Activated CD8-positive, alpha-beta memory T cell treated with anti-CD3 and anti-CD28 coated beads for 36 hours (primary cell): ENCODE results near the gene ARRB1. TPM values are rescaled to one million over a fixed set of nuclear protein-coding genes. Genes with fewer than 3 reads are reported as not detected.
"Not testable (repeated sequence)": the region's sequence is repeated elsewhere in the genome, so short reads cannot be mapped to it uniquely, and the experiment has no call there.

Experiments used
- CTCF ChIA-PET: fragments of 350-600 bp; sonication (Branson Sonifier 250); formaldehyde crosslinking; loops from one replicate; lab custom pipeline; 2021; ENCODE audit warnings: antibody characterized with exemption; lab: Charles Lee
- POLR2A ChIA-PET: fragments of 350-600 bp; sonication (Branson Sonifier 250); formaldehyde crosslinking; loops from one replicate; lab custom pipeline; 2021; ENCODE audit warnings: antibody characterized with exemption; lab: Charles Lee
- total RNA-seq, 2 experiments: library from RNA; stranded (reverse); gene quantifications; one replicate each; pipeline ENCODE4 v1.2.3, GENCODE V29; 2021

Gene ARRB1
- total RNA-seq, 2 experiments from 2014 or later: 10.3 to 13.0 TPM

- POLR2A ChIA-PET: no interaction called here
- CTCF ChIA-PET: interaction anchor here (1.0 kb wide), 1 partner anchor 72 kb away, joined by 3 read pairs; no protein-coding TSS in a partner anchor
These were observed 37.8 kb downstream of the ARRB1 start for GRCh38 chr11:75313513-75314272.

- CTCF ChIA-PET: no interaction called here
- POLR2A ChIA-PET: no interaction called here
These were observed 39.1 kb downstream of the ARRB1 start for GRCh38 chr11:75312346-75312745.

GRCh38 chr11:75311858-75312288 is 39.6 kb downstream of the ARRB1 start:
- CTCF ChIA-PET: interaction anchor here (1.7 kb wide), 1 partner anchor 30 kb away, joined by 4 read pairs; no protein-coding TSS in a partner anchor

GRCh38 chr11:75308986-75309385 is 42.5 kb downstream of the ARRB1 start:
- POLR2A ChIA-PET: no interaction called here
- CTCF ChIA-PET: no interaction called here

More at GRCh38 chr11:75311858-75312288, 39.6 kb downstream of the ARRB1 start:
- POLR2A ChIA-PET: no interaction called here

DNA sequence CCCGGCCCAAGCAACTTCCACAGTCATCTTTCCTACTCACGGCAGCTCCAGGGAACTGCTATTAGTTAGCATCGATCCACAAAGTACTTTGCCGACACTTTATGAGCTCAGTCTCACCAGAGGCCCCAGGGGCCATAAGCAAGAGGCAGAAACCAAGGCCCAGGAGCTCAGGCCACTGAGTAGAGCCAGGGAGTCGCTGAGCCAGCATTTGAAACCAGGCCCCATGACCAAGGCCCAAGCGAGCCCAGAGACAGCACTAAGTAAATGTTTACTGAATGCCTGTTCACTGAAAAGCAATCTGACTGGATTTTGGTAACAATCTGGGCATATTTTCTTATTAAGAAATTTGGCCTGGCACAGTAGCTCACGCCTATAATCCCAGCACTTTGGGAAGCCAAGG is 43.3 kb downstream of the ARRB1 start:
- ChIA-PET CTCF (interaction anchor here (1.0 kb wide), 1 partner anchor 76 kb away, joined by 5 read pairs; no protein-coding TSS in a partner anchor), POLR2A (no interaction called here)

DNA sequence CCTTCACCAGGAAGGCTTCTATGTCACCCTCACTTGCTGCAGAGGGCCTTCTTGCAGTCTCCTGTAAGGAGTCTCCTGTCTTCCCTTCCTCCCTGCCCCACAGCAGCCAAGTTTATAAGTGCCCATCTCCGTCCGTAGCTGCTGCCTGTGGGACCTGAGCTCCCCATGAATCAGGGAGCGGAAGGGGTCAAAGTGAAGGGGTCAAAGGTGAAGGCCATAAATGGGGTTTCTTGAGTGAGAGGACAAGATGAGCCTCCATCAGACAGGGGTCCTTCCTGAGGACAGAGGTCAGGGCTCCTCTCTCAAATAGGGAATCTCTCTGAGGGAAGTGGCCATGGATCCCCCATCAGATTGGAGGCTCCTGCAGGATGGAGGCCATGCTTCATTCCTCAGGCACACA is 44.4 kb downstream of the ARRB1 start:
- CTCF ChIA-PET: interaction anchor here (1.1 kb wide), 1 partner anchor 26 kb away, joined by 3 read pairs; no protein-coding TSS in a partner anchor
- POLR2A ChIA-PET: no interaction called here

- POLR2A ChIA-PET: no interaction called here
- CTCF ChIA-PET: interaction anchor here (1.1 kb wide), 1 partner anchor 26 kb away, joined by 3 read pairs; no protein-coding TSS in a partner anchor
These were observed 44.9 kb downstream of the ARRB1 start for GRCh38 chr11:75306529-75306928.

- CTCF ChIA-PET: no interaction called here
- POLR2A ChIA-PET: no interaction called here
These were observed 45.5 kb downstream of the ARRB1 start for GRCh38 chr11:75305993-75306392.

DNA sequence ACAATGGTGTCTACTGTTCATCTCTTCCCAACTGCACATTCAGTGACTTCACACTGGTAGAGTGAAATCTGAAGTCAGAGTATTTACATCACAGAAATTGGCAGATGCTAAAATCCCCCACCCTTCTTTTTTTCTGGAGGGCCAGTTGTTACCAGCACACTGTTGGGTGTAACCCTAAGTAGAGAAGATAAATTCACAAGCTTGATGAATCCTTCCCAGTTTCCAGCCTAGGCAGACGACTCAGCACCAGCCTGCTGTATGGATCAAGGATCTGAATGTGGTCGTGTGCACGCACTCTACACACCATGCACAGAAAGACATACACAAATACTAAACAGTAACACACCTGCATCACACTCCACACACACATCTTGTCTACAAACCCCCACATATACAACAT is 46.0 kb downstream of the ARRB1 start:
- POLR2A ChIA-PET: no interaction called here
- CTCF ChIA-PET: no interaction called here

DNA sequence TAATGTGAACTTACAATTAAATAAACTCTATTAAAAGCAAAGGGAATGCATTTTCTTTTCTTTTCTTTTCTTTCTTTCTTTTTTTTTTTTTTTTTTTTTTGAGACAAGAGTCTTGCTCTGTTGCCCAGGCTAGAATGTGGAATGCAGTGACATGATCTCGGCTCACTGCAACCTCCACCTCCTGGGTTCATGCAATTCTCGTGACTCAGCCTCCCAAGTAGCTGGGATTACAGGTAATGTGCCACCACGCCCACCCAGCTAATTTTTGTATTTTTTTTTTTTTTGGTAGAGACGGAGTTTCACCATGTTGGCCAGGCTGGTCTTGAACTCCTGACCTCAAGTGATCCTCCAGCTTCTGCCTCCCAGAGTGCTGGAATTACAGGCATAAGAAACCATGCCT is 46.5 kb downstream of the ARRB1 start:
- CTCF ChIA-PET, POLR2A ChIA-PET: not testable (repeated sequence)

DNA sequence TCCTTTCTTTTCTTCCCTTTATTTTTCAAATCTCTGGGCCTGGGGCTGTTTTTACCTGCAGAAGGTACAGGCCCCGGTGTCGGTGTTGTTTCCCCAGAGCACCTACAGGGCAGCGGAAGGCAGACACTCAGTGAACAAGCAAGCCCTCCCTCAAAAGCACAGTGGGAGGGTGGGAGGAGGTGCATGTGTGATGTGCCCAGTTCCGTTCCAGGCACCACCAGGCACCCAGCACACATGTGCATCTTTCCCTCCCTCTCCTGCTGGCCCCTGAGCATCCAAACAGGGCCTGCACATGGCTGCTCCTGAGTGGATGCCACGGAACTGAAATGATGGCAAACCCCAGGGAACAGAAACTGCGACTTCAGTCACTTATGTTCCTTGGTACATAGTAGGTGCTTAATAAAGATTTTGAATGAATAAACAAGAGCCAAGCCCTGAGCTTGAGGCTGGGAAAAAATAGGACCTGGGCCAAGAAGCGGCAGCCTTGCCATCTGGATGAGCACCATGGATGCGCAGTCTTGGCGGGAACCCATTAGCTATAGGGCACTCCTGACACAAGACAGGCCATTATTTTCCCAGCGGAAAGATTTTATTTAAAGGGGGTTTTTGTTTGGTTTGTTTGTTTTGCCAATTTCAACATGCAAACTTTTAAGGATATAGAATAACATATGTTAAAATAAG is 47.8 kb downstream of the ARRB1 start:
- ChIA-PET POLR2A (no interaction called here), CTCF (no interaction called here)

- ChIA-PET POLR2A (no interaction called here), CTCF (no interaction called here)
These were observed 49.1 kb downstream of the ARRB1 start for GRCh38 chr11:75302371-75302770.

- CTCF ChIA-PET: no interaction called here
- POLR2A ChIA-PET: no interaction called here
These were observed 49.7 kb downstream of the ARRB1 start for GRCh38 chr11:75301601-75302345.

DNA sequence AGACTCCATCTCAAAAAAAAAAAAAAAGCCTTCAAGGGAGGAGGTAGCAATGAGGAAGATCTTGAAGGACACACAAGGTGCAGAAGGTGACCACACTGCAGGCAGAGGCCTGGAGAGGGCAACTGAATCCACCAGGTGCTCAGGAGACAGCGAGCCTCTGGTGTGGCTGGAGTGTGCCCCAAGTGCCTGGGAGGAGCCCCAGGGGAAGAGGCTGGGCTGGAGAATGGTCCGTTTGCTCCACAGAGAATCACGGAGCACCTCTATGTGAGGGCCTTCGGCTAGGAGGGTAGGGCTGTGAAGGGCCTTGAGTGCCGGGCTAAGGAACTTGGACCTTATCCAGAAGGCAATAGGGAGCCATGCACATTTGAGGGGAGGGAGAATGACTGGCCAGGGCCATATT is 50.3 kb downstream of the ARRB1 start:
- CTCF ChIA-PET: interaction anchor here (0.7 kb wide), 1 partner anchor 26 kb away, joined by 3 read pairs; no protein-coding TSS in a partner anchor
- POLR2A ChIA-PET: no interaction called here

- CTCF ChIA-PET: no interaction called here
- POLR2A ChIA-PET: no interaction called here
These were observed 52.5 kb downstream of the ARRB1 start for GRCh38 chr11:75298976-75299260.

DNA sequence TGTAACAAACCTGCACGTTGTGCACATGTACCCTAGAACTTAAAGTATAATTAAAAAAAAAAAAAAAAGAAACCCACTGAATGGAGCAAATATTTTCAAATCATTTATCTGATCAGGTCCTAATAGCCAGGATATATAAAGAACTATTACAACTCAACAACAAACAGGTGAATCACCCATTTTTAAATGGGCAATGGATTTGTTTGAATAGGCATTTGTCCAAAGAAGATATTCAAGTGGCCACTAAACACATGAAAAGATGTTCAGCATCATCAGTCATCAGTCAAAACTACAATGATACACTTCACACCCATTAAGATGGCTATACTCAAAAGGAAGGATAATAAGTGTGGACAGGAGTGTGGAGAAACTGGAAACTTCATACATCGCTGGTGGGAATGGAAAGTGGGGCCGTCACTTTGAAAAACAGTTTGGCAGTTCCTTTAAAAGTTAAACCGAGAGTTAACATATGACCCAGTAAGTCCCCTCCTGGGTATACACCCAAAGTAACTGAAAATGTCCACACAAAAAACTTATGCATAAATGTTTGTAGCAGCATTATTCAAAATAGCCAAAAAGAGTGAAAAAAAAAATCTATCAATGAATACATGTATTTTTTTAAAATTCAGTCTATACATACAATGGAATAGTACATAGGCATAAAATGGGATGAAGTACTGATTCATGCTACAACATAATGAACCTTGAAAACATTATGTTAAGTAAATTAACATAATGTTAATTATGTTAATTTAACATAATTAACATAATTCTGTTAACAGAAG is 53.1 kb downstream of the ARRB1 start:
- CTCF ChIA-PET: no interaction called here
- POLR2A ChIA-PET: no interaction called here

DNA sequence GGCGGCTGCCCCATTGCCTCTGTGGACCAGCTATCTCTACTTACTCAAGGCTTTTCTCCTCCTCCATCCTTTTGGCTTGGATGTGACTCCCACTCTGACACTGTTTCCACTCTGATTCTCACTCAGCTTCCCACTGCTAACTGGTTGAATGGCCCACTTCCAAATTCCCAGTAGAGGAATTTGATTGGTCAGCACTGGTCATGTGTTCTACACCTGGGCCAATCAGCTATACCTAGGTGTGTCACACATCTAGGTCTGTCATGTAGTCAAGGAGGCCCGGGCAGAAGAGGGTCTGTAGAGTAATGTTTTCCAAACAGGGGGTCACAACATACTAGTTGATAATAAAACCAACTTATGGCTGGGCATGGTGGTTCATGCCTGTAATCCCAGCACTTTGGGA is 57.6 kb downstream of the ARRB1 start:
- POLR2A ChIA-PET: no interaction called here

DNA sequence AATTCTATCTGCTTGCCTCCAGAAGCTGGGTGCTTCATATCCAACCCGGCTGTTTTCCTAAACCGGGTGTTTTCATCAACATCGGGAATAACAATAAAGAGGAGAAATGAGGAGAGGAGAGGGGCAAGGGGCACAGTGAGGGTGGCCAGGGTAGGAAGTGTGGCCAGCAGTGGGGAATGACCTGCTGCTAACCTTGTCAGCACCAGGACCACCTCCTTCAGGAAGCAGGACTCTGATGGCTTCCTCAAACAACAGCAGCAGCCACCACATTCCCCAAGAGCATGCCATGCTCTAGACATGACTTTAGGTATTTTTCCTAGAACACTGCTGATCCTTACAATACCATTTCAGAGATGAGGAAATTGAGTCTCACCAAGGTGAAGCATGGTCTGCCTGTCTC is 58.5 kb downstream of the ARRB1 start:
- CTCF ChIA-PET: interaction anchor here (1.8 kb wide), 2 partner anchors 17 to 92 kb away, joined by 4 to 6 read pairs; no protein-coding TSS in a partner anchor
- POLR2A ChIA-PET: no interaction called here

More for the DNA sequence above, 57.6 kb downstream of the ARRB1 start:
- CTCF ChIA-PET: interaction anchor here (1.8 kb wide), 2 partner anchors 18 to 91 kb away, joined by 4 to 6 read pairs; no protein-coding TSS in a partner anchor

GRCh38 chr11:75291741-75292140 is 59.7 kb downstream of the ARRB1 start:
- ChIA-PET POLR2A (no interaction called here), CTCF (no interaction called here)
